CD4-positive, CD25-positive, alpha-beta regulatory T cell (primary cell): ENCODE measurements around the gene KLF2. TPM values are rescaled to one million over a fixed set of nuclear protein-coding genes. Genes with fewer than 3 reads are reported as not detected.

ENCODE experiments used
- ATAC-seq, 2 donors: fragments of 150-1000 bp; cut with Tn5 transposase; one replicate each; pipeline ENCODE4 v1.10.0; 2021; ENCODE audit warnings: low read depth in 2 of 2, moderate number of reproducible peaks in 2 of 2, moderate library complexity in 1 of 2
- DNase-seq, 3 donors: peaks; one replicate each; pipeline versions ENCODE4 v3.0.0 to v3.0.0-alpha.2; 2012 to 2022; ENCODE audit warnings: mixed read lengths in 1 of 3
- H3K27ac ChIP-seq: one replicate; pipeline ENCODE4 v1.7.0; 2013; ENCODE audit warnings: mild to moderate bottlenecking, low read length; ENCODE audit not compliant: insufficient read depth, poor library complexity, severe bottlenecking
- H3K27me3 ChIP-seq: one replicate; pipeline ENCODE4 v1.7.0; 2013; ENCODE audit warnings: low read length; ENCODE audit not compliant: control insufficient read depth, insufficient read depth
- H3K36me3 ChIP-seq: one replicate; pipeline ENCODE4 v1.7.0; 2013; ENCODE audit warnings: mild to moderate bottlenecking, low read length, moderate library complexity; ENCODE audit not compliant: control insufficient read depth, insufficient read depth
- H3K4me1 ChIP-seq: 2 replicates; pipeline ENCODE4 v1.7.0; 2013; ENCODE audit warnings: mild to moderate bottlenecking, low read length; ENCODE audit not compliant: insufficient read depth, control insufficient read depth, poor library complexity, severe bottlenecking
- H3K4me3 ChIP-seq: one replicate; pipeline ENCODE4 v1.7.0; 2013; ENCODE audit warnings: low read depth, mild to moderate bottlenecking, low read length, moderate library complexity
- H3K9me3 ChIP-seq, 2 experiments: 1 replicate in 1 of 2; 2 replicates in 1 of 2; pipeline ENCODE4 v1.7.0; 2013; ENCODE audit warnings: low read length in 2 of 2, mild to moderate bottlenecking in 1 of 2, moderate library complexity in 1 of 2; ENCODE audit not compliant: control insufficient read depth in 2 of 2
- H3K27ac Mint-ChIP-seq, 3 donors: one replicate each; pipeline ENCODE4 v1.8.0; 2020 to 2022; ENCODE audit warnings: mild to moderate bottlenecking in 3 of 3, mixed read lengths in 3 of 3, moderate library complexity in 2 of 3
- H3K27me3 Mint-ChIP-seq: one replicate; pipeline ENCODE4 v1.8.0; 2022; ENCODE audit warnings: mild to moderate bottlenecking, mixed read lengths
- H3K36me3 Mint-ChIP-seq: one replicate; pipeline ENCODE4 v1.8.0; 2020; ENCODE audit warnings: mixed read lengths
- H3K4me1 Mint-ChIP-seq, 4 donors: one replicate each; pipeline ENCODE4 v1.8.0; 2020 to 2022; ENCODE audit warnings: mixed read lengths in 4 of 4, mild to moderate bottlenecking in 1 of 4
- H3K4me3 Mint-ChIP-seq, 4 donors: one replicate each; pipeline ENCODE4 v1.8.0; 2020 to 2022; ENCODE audit warnings: mild to moderate bottlenecking in 4 of 4, mixed read lengths in 4 of 4, moderate library complexity in 3 of 4
- H3K9me3 Mint-ChIP-seq, 7 donors: one replicate each; pipeline ENCODE4 v1.8.0; 2020 to 2022; ENCODE audit warnings: mixed read lengths in 7 of 7, mild to moderate bottlenecking in 3 of 7, moderate library complexity in 2 of 7
- polyA plus RNA-seq, 4 donors: library from polyadenylated mRNA; unstranded; fragments of 300-500 nt; fragmentation: Illumina TruSeq; gene quantifications; one replicate each; pipeline ENCODE4 v1.2.3, GENCODE V29; 2021
- total RNA-seq: library from RNA; stranded (reverse); gene quantifications from one replicate; pipeline ENCODE4 v1.2.3, GENCODE V29; 2022

KLF2 gene
- total and polyA plus RNA-seq, 5 donors from 2014 or later, result 95.1 to 725 (median 138) TPM

DNA sequence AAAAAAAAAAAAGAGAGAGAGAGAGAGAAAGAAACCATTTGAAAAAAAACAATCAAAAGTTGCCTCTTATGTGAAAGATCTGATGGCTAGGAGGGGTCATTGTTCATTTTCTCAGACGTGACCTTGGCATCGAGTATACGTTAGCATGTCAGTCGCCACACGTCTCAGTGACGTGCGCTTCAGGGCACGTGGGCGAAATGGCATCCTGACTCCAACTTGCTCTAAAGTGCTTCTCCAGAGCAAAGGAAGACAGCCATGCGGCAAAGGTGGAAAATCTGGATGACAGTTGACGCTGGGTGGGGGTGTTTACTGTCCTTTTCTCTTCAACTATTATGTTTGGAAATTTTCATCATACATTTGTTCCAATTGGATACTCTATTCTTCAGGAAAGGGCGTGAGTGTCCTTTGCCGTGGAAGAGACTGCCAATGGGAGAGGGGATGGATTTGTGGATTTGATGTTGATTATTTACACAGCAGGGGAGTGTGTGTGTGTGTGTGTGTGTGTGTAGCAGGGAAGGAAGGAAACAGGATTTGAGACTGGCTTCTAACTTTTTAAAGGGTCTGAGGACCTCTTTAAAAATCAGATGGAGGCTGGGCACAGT is 25.0 kb downstream of the KLF2 start:
- Mint-ChIP-seq H3K27ac (peak overlapping the region; percentile 68 to 92 (median 88)), H3K27me3 (no peaks in the 10 kb centered on the region), H3K4me3 (peak overlapping the region in 3 of 4 donors; percentile 45 to 74 (median 67)), H3K9me3 (no peaks in the 10 kb centered on the region), H3K4me1 (peaks cover 11 to 64% (median 28%) of the 10 kb centered on the region in 4 donors), H3K36me3 (peaks cover 7% of the 10 kb centered on the region)
- ATAC-seq (no peak), DNase-seq (no peak)
- Histone ChIP-seq H3K4me3 (no peak overlapping the region), H3K36me3 (no peaks in the 10 kb centered on the region), H3K4me1 (peaks cover 25% of the 10 kb centered on the region), H3K9me3 (no peaks in the 10 kb centered on the region), H3K27ac (no peak overlapping the region), H3K27me3 (no peaks in the 10 kb centered on the region)

DNA sequence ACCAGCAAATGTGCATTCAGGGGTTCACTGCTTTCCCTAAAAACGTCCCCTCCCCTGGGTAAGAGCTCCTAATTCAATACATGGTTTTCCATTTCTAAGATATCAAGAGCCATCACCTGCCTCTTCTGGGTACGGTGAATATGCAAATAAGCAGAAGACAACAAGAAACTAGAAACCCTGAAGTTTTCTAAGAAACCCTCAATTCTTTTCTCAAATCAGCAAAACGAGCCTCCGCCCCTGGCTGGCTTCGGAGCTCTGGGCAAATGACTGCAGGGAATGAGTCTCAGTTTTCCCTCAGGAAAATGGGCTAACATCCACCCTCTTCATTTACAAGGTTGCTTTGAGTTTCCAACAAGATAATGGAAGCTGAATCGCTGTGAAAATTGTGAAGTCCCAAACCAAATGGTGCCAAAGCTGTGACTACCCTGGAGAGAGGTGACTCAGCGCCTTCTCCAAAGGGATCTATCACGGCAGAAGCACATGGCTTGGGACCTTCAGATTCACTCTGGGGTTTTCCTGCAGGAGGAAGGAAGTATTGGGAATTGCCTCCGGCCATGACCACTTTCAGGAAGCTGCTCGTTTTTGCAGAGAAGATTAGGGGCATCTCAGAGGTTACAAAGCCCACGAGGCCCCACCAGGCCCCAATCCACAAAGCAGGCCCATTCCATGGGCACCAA is 26.6 kb downstream of the KLF2 start:
- Histone ChIP-seq H3K27me3 (no peaks in the 10 kb centered on the region), H3K4me1 (peaks cover 41% of the 10 kb centered on the region), H3K4me3 (peak overlapping the region; percentile 73), H3K27ac (peak overlapping the region; percentile 14), H3K9me3 (no peaks in the 10 kb centered on the region), H3K36me3 (no peaks in the 10 kb centered on the region)
- Mint-ChIP-seq H3K4me1 (peaks cover 11 to 71% (median 28%) of the 10 kb centered on the region in 4 donors), H3K36me3 (peaks cover 7% of the 10 kb centered on the region), H3K27me3 (no peaks in the 10 kb centered on the region), H3K9me3 (no peaks in the 10 kb centered on the region), H3K4me3 (peak overlapping the region; percentile 68 to 85 (median 75)), H3K27ac (peak overlapping the region; percentile 86 to 92 (median 87))
- DNase-seq (peak in 2 of 3 donors; percentile 29 to 94), ATAC-seq (peak; percentile 83)

DNA sequence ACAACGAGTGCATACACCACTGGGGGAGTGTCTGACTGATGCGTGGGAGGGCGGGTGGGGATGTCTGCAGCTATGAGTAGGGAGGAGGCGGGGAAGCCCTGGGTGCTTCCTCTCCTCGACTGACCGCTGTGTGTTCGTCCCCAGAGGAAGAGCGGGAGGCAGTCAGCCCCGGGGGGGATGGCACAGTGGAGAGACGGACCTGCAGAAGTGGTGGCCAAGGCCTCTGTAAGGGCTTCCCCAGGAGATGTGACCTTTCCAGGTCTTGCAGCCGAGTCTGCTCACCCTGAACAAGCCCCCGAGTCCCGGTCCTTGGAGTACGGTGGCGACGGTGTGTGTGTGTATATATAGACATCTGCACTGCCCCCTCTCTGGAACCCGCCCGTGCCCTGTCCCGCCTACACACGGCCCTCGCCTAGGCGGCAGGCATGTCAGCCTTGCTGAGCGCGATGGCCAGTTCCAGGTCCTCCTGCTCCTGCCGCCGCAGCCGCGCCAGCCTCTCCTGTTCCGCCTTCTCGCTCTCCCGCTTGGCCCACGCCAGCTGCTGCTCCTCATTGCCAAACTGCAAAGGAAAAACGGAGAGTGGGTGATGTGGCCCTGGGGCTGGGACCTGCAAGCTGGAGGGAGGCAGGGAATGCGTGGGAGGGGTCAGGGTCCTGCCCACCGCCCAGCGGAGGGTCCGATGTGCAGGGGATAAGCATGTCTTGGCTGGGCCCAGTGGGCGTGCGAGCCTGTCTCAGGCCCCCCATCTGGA is 30.8 kb downstream of the KLF2 start:
- H3K36me3 ChIP-seq, result no peaks in the 10 kb centered on the region
- no peaks in the 10 kb centered on the region for H3K27me3 Mint-ChIP-seq
- ATAC-seq (no peak), DNase-seq (peak in 1 of 3 donors; percentile 53)
- H3K27me3 ChIP-seq, result no peaks in the 10 kb centered on the region
- peaks cover 76% of the 10 kb centered on the region for H3K4me1 ChIP-seq
- H3K9me3 ChIP-seq, result no peaks in the 10 kb centered on the region
- H3K27ac ChIP-seq, result no peak overlapping the region
- peak overlapping the region; percentile 75 to 79 (median 76) for H3K27ac Mint-ChIP-seq
- H3K36me3 Mint-ChIP-seq, result peaks cover 4% of the 10 kb centered on the region
- no peaks in the 10 kb centered on the region for H3K9me3 Mint-ChIP-seq
- peak overlapping the region in 3 of 4 donors; percentile 52 to 69 (median 52) for H3K4me3 Mint-ChIP-seq
- peaks cover 14 to 88% (median 41%) of the 10 kb centered on the region in 4 donors for H3K4me1 Mint-ChIP-seq
- H3K4me3 ChIP-seq, result peak overlapping the region; percentile 19

DNA sequence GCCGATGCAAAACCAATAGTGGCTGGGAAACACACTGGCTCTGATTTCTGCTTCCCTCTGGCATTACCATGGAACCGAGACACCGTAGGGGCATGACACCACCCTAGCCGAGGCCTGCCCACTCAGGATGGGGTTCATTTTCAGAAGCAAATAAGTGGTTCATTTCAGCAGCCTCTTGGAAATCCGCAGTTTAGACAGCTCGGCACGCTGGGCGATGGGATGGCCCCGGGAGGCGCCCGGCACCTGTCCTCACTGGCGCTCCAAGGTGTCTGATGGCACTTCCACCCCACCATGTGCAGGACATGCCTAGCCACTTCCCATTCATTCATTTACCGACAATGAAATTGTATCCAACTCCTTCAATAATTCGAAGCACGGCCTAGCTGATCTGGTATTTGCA is 33.8 kb downstream of the KLF2 start:
- peaks cover 89% of the 10 kb centered on the region for H3K4me1 ChIP-seq
- DNase-seq (no peak), ATAC-seq (no peak)
- Mint-ChIP-seq H3K4me3 (peak overlapping the region in 2 of 4 donors; percentile 28 to 58), H3K27ac (peak overlapping the region in 2 of 3 donors; percentile 90 to 91), H3K4me1 (peaks cover 23 to 96% (median 48%) of the 10 kb centered on the region in 4 donors), H3K36me3 (peaks cover 5% of the 10 kb centered on the region), H3K27me3 (no peaks in the 10 kb centered on the region), H3K9me3 (no peaks in the 10 kb centered on the region)
- H3K4me3 ChIP-seq, result no peak overlapping the region
- no peaks in the 10 kb centered on the region for H3K9me3 ChIP-seq
- H3K27me3 ChIP-seq, result no peaks in the 10 kb centered on the region
- no peak overlapping the region for H3K27ac ChIP-seq
- no peaks in the 10 kb centered on the region for H3K36me3 ChIP-seq

DNA sequence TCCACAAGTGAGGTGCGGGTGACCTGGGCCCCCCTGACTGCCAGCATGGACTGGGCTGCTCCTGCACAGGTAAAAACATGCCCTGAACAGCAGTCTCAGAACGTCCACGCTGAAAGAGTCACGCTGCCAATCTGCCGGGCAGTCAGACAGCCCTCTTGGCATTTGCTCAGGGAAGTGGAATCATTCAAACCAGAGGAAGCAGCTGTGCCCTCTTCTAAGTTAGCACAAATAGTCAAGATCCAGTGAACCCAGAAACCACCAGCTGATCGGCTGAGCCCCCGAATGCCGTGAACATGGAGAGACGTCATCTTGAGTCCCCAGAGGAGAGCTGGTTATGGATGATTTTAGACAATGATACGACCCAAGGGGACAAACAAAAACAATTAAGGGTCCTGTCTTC is 34.4 kb downstream of the KLF2 start:
- peak overlapping the region; percentile 51 for H3K27ac ChIP-seq
- H3K9me3 Mint-ChIP-seq, result no peaks in the 10 kb centered on the region
- DNase-seq (no peak), ATAC-seq (no peak)
- no peak overlapping the region for H3K4me3 ChIP-seq
- peak overlapping the region in 2 of 4 donors; percentile 52 to 56 for H3K4me3 Mint-ChIP-seq
- H3K27ac Mint-ChIP-seq, result peak overlapping the region in 2 of 3 donors; percentile 90 to 91
- H3K36me3 ChIP-seq, result no peaks in the 10 kb centered on the region
- peaks cover 4% of the 10 kb centered on the region for H3K36me3 Mint-ChIP-seq
- peaks cover 96% of the 10 kb centered on the region for H3K4me1 ChIP-seq
- H3K27me3 ChIP-seq, result no peaks in the 10 kb centered on the region
- H3K9me3 ChIP-seq, result no peaks in the 10 kb centered on the region
- H3K4me1 Mint-ChIP-seq, result peaks cover 23 to 96% (median 51%) of the 10 kb centered on the region in 4 donors
- no peaks in the 10 kb centered on the region for H3K27me3 Mint-ChIP-seq

DNA sequence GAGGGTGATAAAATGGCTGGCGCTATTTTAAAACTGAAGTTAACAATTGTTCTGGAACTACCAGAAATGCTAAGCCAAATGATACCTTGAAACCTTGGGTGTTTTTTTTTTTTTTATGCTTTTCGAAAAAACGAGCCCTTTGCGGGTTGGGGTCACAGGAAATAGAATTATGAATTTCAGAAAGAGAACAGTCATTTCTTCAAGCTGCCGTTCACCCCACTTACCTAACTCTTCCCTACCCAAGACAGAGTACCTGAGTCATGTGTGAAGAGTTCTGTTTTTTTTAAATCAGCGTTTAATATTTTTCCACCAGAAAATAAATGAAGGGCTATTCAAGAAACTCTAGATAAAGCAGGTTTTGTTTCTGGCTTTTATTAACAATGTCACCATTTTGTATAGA is 35.3 kb downstream of the KLF2 start:
- Mint-ChIP-seq H3K27ac (peak overlapping the region in 2 of 3 donors; percentile 90 to 98), H3K9me3 (no peaks in the 10 kb centered on the region), H3K4me3 (peak overlapping the region; percentile 56 to 87 (median 76)), H3K36me3 (peaks cover 4% of the 10 kb centered on the region), H3K4me1 (peaks cover 22 to 95% (median 47%) of the 10 kb centered on the region in 4 donors), H3K27me3 (no peaks in the 10 kb centered on the region)
- DNase-seq, result peak in 2 of 3 donors; percentile 45 to 80
- peak; percentile 71 to 73 for ATAC-seq
- H3K36me3 ChIP-seq, result no peaks in the 10 kb centered on the region
- H3K4me3 ChIP-seq, result peak overlapping the region; percentile 41
- H3K27ac ChIP-seq, result peak overlapping the region; percentile 51
- H3K27me3 ChIP-seq, result no peaks in the 10 kb centered on the region
- H3K9me3 ChIP-seq, result no peaks in the 10 kb centered on the region
- H3K4me1 ChIP-seq, result peaks cover 97% of the 10 kb centered on the region

DNA sequence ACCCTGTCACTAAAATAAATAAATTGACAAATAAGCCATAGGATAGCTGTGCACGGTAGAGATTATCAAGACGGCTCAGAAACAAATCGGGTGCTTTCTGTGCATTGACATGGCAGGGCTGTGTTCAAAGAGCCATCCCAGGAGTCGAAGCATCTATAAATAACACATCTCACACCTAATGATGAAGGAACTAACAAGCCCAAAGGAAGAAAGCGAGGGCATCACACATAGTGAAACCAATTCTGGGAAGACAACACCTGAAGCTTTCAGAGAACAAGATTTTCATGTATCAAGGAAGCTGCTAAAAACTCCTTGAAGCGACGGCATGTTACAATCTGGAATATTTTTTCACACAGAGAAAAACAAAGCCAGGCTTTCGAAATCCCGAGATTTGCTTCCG is 36.1 kb downstream of the KLF2 start:
- ATAC-seq, result peak in 1 of 2 donors; percentile 24

More for the DNA sequence above, 36.1 kb downstream of the KLF2 start:
- peak overlapping the region; percentile 51 for H3K27ac ChIP-seq
- Mint-ChIP-seq H3K4me3 (peak overlapping the region; percentile 56 to 87 (median 75)), H3K27me3 (no peaks in the 10 kb centered on the region), H3K4me1 (peaks cover 23 to 97% (median 47%) of the 10 kb centered on the region in 4 donors), H3K27ac (peak overlapping the region in 2 of 3 donors; percentile 90 to 98), H3K9me3 (no peaks in the 10 kb centered on the region), H3K36me3 (peaks cover 4% of the 10 kb centered on the region)
- no peaks in the 10 kb centered on the region for H3K36me3 ChIP-seq
- peak in 1 of 3 donors; percentile 87 for DNase-seq
- H3K27me3 ChIP-seq, result no peaks in the 10 kb centered on the region
- peaks cover 97% of the 10 kb centered on the region for H3K4me1 ChIP-seq
- H3K9me3 ChIP-seq, result no peaks in the 10 kb centered on the region
- H3K4me3 ChIP-seq, result peak overlapping the region; percentile 38
